Measurements from ENCODE around the gene PALLD. TPM values are rescaled to one million over a fixed set of nuclear protein-coding genes. Genes with fewer than 3 reads are reported as not detected.

PALLD gene
- total and polyA plus RNA-seq, 2 donors (not counting 3 experiments of a cell fraction or from before 2014, with no cell fraction given): 13.4 to 48.2 TPM

DNA sequence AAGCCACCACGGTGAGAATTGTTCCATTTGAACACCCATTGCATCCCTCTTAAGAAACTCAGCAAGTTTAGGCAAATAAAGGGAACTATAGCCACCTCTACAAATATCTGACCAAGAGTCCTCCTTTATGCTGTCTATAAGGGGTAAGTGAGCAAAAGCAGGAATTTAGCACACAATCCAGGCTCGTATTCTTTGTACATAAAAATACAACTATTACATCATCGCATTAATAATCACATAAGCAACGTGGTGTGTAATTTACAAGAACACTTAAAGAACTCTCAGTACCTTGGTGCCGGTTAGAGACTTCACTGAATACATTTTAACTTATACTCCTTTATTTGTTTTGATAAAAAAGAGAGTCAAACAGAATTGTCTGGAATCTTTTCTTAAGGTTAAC, 38.8 kb downstream of the PALLD start:
- Histone ChIP-seq H3K27me3 (ENCODE audit: control insufficient read depth in 2 of 2, insufficient read depth in 2 of 2, low read length in 2 of 2) (no peaks in the 10 kb centered on the region), H2AFZ (ENCODE audit: low read depth, low read length) (no peak overlapping the region), H3K4me2 (ENCODE audit: insufficient read depth, low read length) (no peak overlapping the region), H3K9ac (replicated peaks; ENCODE audit: extremely low read depth, insufficient read depth, low read length) (no peak overlapping the region), H3K79me2 (ENCODE audit: control insufficient read depth, insufficient read depth, low read length) (no peaks in the 10 kb centered on the region), H3K4me3 (replicated peaks in 1 of 3; ENCODE audit: insufficient read depth in 1 of 3, low read depth in 1 of 3, low read length in 3 of 3) (no peak overlapping the region), H3K4me1 (ENCODE audit: control insufficient read depth, extremely low read depth, insufficient read depth, low read length) (peaks cover 4% of the 10 kb centered on the region), H4K20me1 (replicated peaks; ENCODE audit: control insufficient read depth, extremely low read depth, insufficient read depth, low read length) (no peaks in the 10 kb centered on the region), H3K27ac (ENCODE audit: insufficient read depth, low read depth, low read length) (no peak overlapping the region), H3K36me3 (ENCODE audit: control insufficient read depth in 2 of 2, extremely low read depth in 1 of 2, insufficient read depth in 2 of 2, low read length in 2 of 2) (no peaks in the 10 kb centered on the region), H3K9me3 (replicated peaks; ENCODE audit: control insufficient read depth, insufficient read depth, low read length) (no peaks in the 10 kb centered on the region), H3K9me1 (replicated peaks; ENCODE audit: control insufficient read depth, extremely low read depth, insufficient read depth, low read length) (no peaks in the 10 kb centered on the region)
- no TSS peak for BruUV-seq (replicated peaks)
- no peak for FAIRE-seq
- CTCF ChIA-PET: no interaction called here
- intact Hi-C loops (cut with micrococcal nuclease) (no loop called here), dilution Hi-C loops (cut with MboI; ENCODE audit: extremely low pct_ligation_motif_present, low sequenced_read_pairs) (no loop called here)
- POLR2A ChIA-PET: no interaction called here
- TF ChIP-seq POLR2AphosphoS5 (IDR thresholded peaks at IDR 0.05; ENCODE audit: insufficient read depth, low read depth, low read length): no peak
- no peak for TF ChIP-seq MAX (IDR thresholded peaks at IDR 0.05; ENCODE audit: insufficient read depth, insufficient read length)
- TF ChIP-seq EZH2 (IDR thresholded peaks at IDR 0.05; ENCODE audit: borderline replicate concordance, low read depth, low read length, severe bottlenecking): no peak
- no peak for TF ChIP-seq CTCF (IDR thresholded peaks at IDR 0.05; ENCODE audit: extremely low read depth in 1 of 2, insufficient read depth in 1 of 2, low read depth in 1 of 2, low read length in 2 of 2)
- TF ChIP-seq JUN (IDR thresholded peaks at IDR 0.05; ENCODE audit: borderline replicate concordance, insufficient read depth, insufficient read length, low read depth): no peak
- TF ChIP-seq FOS (IDR thresholded peaks at IDR 0.05; ENCODE audit: borderline replicate concordance, insufficient read depth, low read length): no peak
- no peak for TF ChIP-seq POLR2A (IDR thresholded peaks at IDR 0.05; ENCODE audit: low read depth, low read length)
- TF ChIP-seq MYC (IDR thresholded peaks at IDR 0.05; ENCODE audit: low read depth, low read length): no peak
- no peak for TF ChIP-seq GATA2 (IDR thresholded peaks at IDR 0.05; ENCODE audit: insufficient read depth, insufficient read length, low read depth, low read length)
- DNase-seq (ENCODE audit: low read depth, low spot score): no peak

Data from endothelial cell of umbilical vein (primary cell).